HepG2 (cell line): ENCODE measurements around the gene TPST2. TPM values are rescaled to one million over a fixed set of nuclear protein-coding genes. Genes with fewer than 3 reads are reported as not detected.

ENCODE experiments used
- CBX2 ChIP-seq, 2 experiments: fragments of 200-600 bp in 1 of 2; sonication (generic); formaldehyde crosslinking in 1 of 2; IDR thresholded peaks; 2 replicates each; pipeline versions ENCODE4 v1.7.0 to v1.8.1; 2018 to 2022; ENCODE audit warnings: low read depth in 2 of 2, low read length in 1 of 2, mild to moderate bottlenecking in 1 of 2, missing genetic modification reagents in 1 of 2
- CENPBD1 ChIP-seq: sonication (generic); formaldehyde crosslinking; IDR thresholded peaks from 2 replicates; pipeline ENCODE4 v1.8.0; 2022; ENCODE audit warnings: missing genetic modification reagents, low read depth, mild to moderate bottlenecking, borderline replicate concordance
- ELF4 ChIP-seq: sonication (generic); formaldehyde crosslinking; IDR thresholded peaks from 2 replicates; pipeline ENCODE4 v1.5.0; 2020; ENCODE audit warnings: missing genetic modification reagents, mild to moderate bottlenecking, moderate library complexity, borderline replicate concordance
- KAT8 ChIP-seq: IDR thresholded peaks from 2 replicates; pipeline ENCODE4 v1.6.1; 2016; ENCODE audit warnings: missing genetic modification reagents, missing compliant biosample characterization
- SALL1 ChIP-seq: sonication (generic); formaldehyde crosslinking; IDR thresholded peaks from 2 replicates; pipeline ENCODE4 v1.8.0; 2022; ENCODE audit warnings: mild to moderate bottlenecking, missing genetic modification reagents
- SIN3B ChIP-seq: fragments of 150-350 bp; IDR thresholded peaks from 2 replicates; pipeline ENCODE4 v1.6.1; 2014; ENCODE audit warnings: low read length
- ZFP90 ChIP-seq: sonication (generic); formaldehyde crosslinking; IDR thresholded peaks from 2 replicates; pipeline ENCODE4 v1.8.0; 2022; ENCODE audit warnings: missing genetic modification reagents, mild to moderate bottlenecking, inconsistent platforms, borderline replicate concordance
- ZKSCAN8 ChIP-seq: IDR thresholded peaks from 2 replicates; pipeline ENCODE4 v1.6.1; 2016; ENCODE audit warnings: borderline replicate concordance, missing genetic modification reagents, missing compliant biosample characterization
- ZNF205 ChIP-seq: IDR thresholded peaks from 2 replicates; pipeline ENCODE4 v1.6.1; 2018; ENCODE audit warnings: missing biosample characterization, missing genetic modification reagents
- ZNF235 ChIP-seq: sonication (generic); formaldehyde crosslinking; IDR thresholded peaks from 2 replicates; pipeline ENCODE4 v1.8.1; 2023; ENCODE audit warnings: mild to moderate bottlenecking, missing genetic modification reagents, borderline replicate concordance
- ZNF407 ChIP-seq: sonication (generic); formaldehyde crosslinking; IDR thresholded peaks from one replicate; pipeline ENCODE4 v1.5.1; 2020; ENCODE audit warnings: mild to moderate bottlenecking, missing genetic modification reagents; ENCODE audit errors: not compliant biosample characterization
- ZNF530 ChIP-seq: sonication (generic); formaldehyde crosslinking; IDR thresholded peaks from 2 replicates; pipeline ENCODE4 v1.5.0; 2020; ENCODE audit warnings: low read depth, mild to moderate bottlenecking, missing genetic modification reagents
- polyA plus RNA-seq, 8 experiments: library from polyadenylated mRNA; depleted of rRNA in 3 of 8; stranded (reverse) in 7 of 8; unstranded in 1 of 8; fragments of >200 nt; fragmentation: Illumina TruSeq in 4 of 8; extraction: Trizol in 4 of 8; gene quantifications; 2 replicates each; pipeline versions ENCODE4 v1.2.1 to v1.2.3, GENCODE V29; 2011 to 2016; ENCODE audit warnings: low read depth in 4 of 8, missing spikeins in 1 of 8, mixed read lengths in 1 of 8; ENCODE audit not compliant: insufficient read depth in 1 of 8
- total RNA-seq, 5 experiments: library from RNA; depleted of rRNA; stranded (reverse); fragments of >200 nt; fragmentation: Illumina TruSeq; extraction: Trizol; gene quantifications; 2 replicates each; pipeline ENCODE4 v1.2.3, GENCODE V29; 2016; ENCODE audit warnings: low read depth in 1 of 5
- TF ChIP-seq, protein P1 (sequence below): sonication (generic); formaldehyde crosslinking; IDR thresholded peaks from 2 replicates; pipeline ENCODE4 v1.8.1; 2023; ENCODE audit warnings: mild to moderate bottlenecking, missing genetic modification reagents
- TF ChIP-seq, protein P2 (sequence below): sonication (generic); formaldehyde crosslinking; IDR thresholded peaks from 2 replicates; pipeline ENCODE4 v1.8.0; 2022; ENCODE audit warnings: mild to moderate bottlenecking, missing genetic modification reagents, moderate library complexity

TPST2 gene
- total and polyA plus RNA-seq, 2 of the 13 experiments (the other 11 are each of a cell fraction or from before 2014, with no cell fraction given): 15.2 to 23.8 TPM

- TF ChIP-seq ZNF407 (peak; percentile 66), CENPBD1 (CRISPR knock-in tag) (no peak), KAT8 (CRISPR knock-in tag) (peak; percentile 96), CBX2 (IDR thresholded peaks at IDR 0.05; ENCODE audit: low read depth, low read length) (no peak), CBX2 (CRISPR knock-in tag; IDR thresholded peaks at IDR 0.05; ENCODE audit: low read depth) (no peak), ZKSCAN8 (peak; percentile 70; the same call in 1 of the 2 replicates), ELF4 (CRISPR knock-in tag) (no peak), SALL1 (CRISPR knock-in tag) (peak; percentile 88), ZNF205 (CRISPR knock-in tag) (no peak), SIN3B (peak; percentile 89), ZFP90 (CRISPR knock-in tag) (peak; percentile 31; the same call in 1 of the 2 replicates), ZNF235 (CRISPR knock-in tag) (no peak), ZNF530 (CRISPR knock-in tag) (no peak)
- TF ChIP-seq, protein P1, sequence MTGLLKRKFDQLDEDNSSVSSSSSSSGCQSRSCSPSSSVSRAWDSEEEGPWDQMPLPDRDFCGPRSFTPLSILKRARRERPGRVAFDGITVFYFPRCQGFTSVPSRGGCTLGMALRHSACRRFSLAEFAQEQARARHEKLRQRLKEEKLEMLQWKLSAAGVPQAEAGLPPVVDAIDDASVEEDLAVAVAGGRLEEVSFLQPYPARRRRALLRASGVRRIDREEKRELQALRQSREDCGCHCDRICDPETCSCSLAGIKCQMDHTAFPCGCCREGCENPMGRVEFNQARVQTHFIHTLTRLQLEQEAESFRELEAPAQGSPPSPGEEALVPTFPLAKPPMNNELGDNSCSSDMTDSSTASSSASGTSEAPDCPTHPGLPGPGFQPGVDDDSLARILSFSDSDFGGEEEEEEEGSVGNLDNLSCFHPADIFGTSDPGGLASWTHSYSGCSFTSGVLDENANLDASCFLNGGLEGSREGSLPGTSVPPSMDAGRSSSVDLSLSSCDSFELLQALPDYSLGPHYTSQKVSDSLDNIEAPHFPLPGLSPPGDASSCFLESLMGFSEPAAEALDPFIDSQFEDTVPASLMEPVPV (CRISPR knock-in tag): peak; percentile 64; the same call in 1 of the 2 replicates
- TF ChIP-seq, protein P2, sequence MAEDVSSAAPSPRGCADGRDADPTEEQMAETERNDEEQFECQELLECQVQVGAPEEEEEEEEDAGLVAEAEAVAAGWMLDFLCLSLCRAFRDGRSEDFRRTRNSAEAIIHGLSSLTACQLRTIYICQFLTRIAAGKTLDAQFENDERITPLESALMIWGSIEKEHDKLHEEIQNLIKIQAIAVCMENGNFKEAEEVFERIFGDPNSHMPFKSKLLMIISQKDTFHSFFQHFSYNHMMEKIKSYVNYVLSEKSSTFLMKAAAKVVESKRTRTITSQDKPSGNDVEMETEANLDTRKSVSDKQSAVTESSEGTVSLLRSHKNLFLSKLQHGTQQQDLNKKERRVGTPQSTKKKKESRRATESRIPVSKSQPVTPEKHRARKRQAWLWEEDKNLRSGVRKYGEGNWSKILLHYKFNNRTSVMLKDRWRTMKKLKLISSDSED (CRISPR knock-in tag): no peak
Measured at GRCh38 chr22:26483439-26484359, 106.2 kb downstream of the TPST2 start, which contains the start of the genes HPS4 and SRRD (continued).
